GM15510 (cell line): ENCODE measurements around the gene OR4B1.

Experiments
- POLR2A ChIP-seq: IDR thresholded peaks from 3 replicates; pipeline ENCODE4 v1.6.1; 2011; ENCODE audit warnings: borderline replicate concordance; ENCODE audit not compliant: insufficient read length; ENCODE audit errors: extremely low read depth

OR4B1 gene

GRCh38 chr11:48244804-48245203 is 28.2 kb downstream of the OR4B1 start, which contains the start of gene OR4X2:
Gene OR4X2 (plus strand): TSS chr11:48245104. CDS start chr11:48245104, 0 bp downstream.
- TF ChIP-seq POLR2A = no peak

GRCh38 chr11:48248902-48249301 is 32.3 kb downstream of the OR4B1 start:
- TF ChIP-seq POLR2A = no peak

- no peak for TF ChIP-seq POLR2A
Observed at GRCh38 chr11:48261600-48261999, 45.0 kb downstream of the OR4B1 start.

- TF ChIP-seq POLR2A = no peak
Observed at GRCh38 chr11:48263423-48263911, 46.9 kb downstream of the OR4B1 start, which contains the start of gene OR4X1. Gene OR4X1 (plus strand): TSS chr11:48263861. CDS start chr11:48263861, 0 bp downstream.
